CD14-positive monocyte (primary cell): Measurements from ENCODE around the gene SLC18A3. TPM values are rescaled to one million over a fixed set of nuclear protein-coding genes. Genes with fewer than 3 reads are reported as not detected.

ENCODE experiments used
- DNase-seq, 3 donors: peaks; one replicate each; pipeline ENCODE4 v3.0.0-alpha.2; 2011 to 2022
- H2AFZ ChIP-seq: 2 replicates; pipeline ENCODE4 v1.6.0; 2012; ENCODE audit warnings: mild to moderate bottlenecking, low read depth, low read length, inconsistent platforms; ENCODE audit not compliant: insufficient read depth, poor library complexity, severe bottlenecking
- H3K27ac ChIP-seq, 2 donors: 1 replicate in 1 of 2; 2 replicates in 1 of 2; pipeline ENCODE4 v1.5.1; 2012 to 2013; ENCODE audit warnings: low read length in 2 of 2, control low read depth in 1 of 2, inconsistent platforms in 1 of 2, low read depth in 1 of 2, mild to moderate bottlenecking in 1 of 2
- H3K27me3 ChIP-seq, 2 donors: one replicate each; pipeline versions ENCODE4 v1.6.0 to v1.6.1; 2011 to 2013; ENCODE audit warnings: low read length in 2 of 2; ENCODE audit not compliant: control insufficient read depth in 2 of 2, insufficient read depth in 2 of 2
- H3K36me3 ChIP-seq, 2 donors: replicated peaks in 1 of 2; 1 replicate in 1 of 2; 2 replicates in 1 of 2; pipeline versions ENCODE4 v1.5.1 to v1.6.1; 2012 to 2013; ENCODE audit warnings: low read length in 2 of 2, control low read depth in 1 of 2, inconsistent platforms in 1 of 2, mild to moderate bottlenecking in 1 of 2; ENCODE audit not compliant: insufficient read depth in 2 of 2, control insufficient read depth in 1 of 2
- H3K4me1 ChIP-seq, 2 donors: 1 replicate in 1 of 2; 2 replicates in 1 of 2; pipeline versions ENCODE4 v1.5.1 to v1.6.1; 2012 to 2013; ENCODE audit warnings: low read length in 2 of 2, control low read depth in 1 of 2, inconsistent platforms in 1 of 2, mild to moderate bottlenecking in 1 of 2, moderate library complexity in 1 of 2; ENCODE audit not compliant: insufficient read depth in 2 of 2, control insufficient read depth in 1 of 2
- H3K4me2 ChIP-seq: replicated peaks from 2 replicates; pipeline ENCODE3; 2012; ENCODE audit warnings: low read length, moderate library complexity, mild to moderate bottlenecking; ENCODE audit not compliant: poor library complexity, severe bottlenecking; ENCODE audit errors: extremely low read depth
- H3K4me3 ChIP-seq, 3 experiments: fragments of 200-600 bp in 1 of 3; sonication (generic) in 1 of 3; replicated peaks in 1 of 3; 1 replicate in 2 of 3; 2 replicates in 1 of 3; pipeline ENCODE4 v1.5.1; 2011 to 2013; ENCODE audit warnings: low read length in 3 of 3, mild to moderate bottlenecking in 3 of 3, control low read depth in 2 of 3, low read depth in 2 of 3, inconsistent platforms in 1 of 3, moderate library complexity in 1 of 3
- H3K79me2 ChIP-seq: 2 replicates; pipeline ENCODE4 v1.6.0; 2012; ENCODE audit warnings: mild to moderate bottlenecking, control low read depth, inconsistent platforms, low read length, moderate library complexity; ENCODE audit not compliant: insufficient read depth
- H3K9ac ChIP-seq: 2 replicates; pipeline ENCODE4 v1.6.0; 2017; ENCODE audit warnings: low read length, mild to moderate bottlenecking; ENCODE audit not compliant: insufficient read depth, poor library complexity, severe bottlenecking
- H3K9me3 ChIP-seq, 2 donors: replicated peaks in 1 of 2; 1 replicate in 1 of 2; 2 replicates in 1 of 2; pipeline versions ENCODE4 v1.5.1 to v1.6.1; 2012 to 2013; ENCODE audit warnings: low read length in 2 of 2, control low read depth in 1 of 2; ENCODE audit not compliant: control insufficient read depth in 1 of 2, insufficient read depth in 1 of 2
- H4K20me1 ChIP-seq: 2 replicates; pipeline ENCODE4 v1.6.0; 2012; ENCODE audit warnings: mild to moderate bottlenecking, low read length, control low read depth, moderate library complexity; ENCODE audit not compliant: insufficient read depth
- H3K27ac Mint-ChIP-seq, 7 donors: one replicate each; pipeline ENCODE4 v1.8.0; 2020; ENCODE audit warnings: mild to moderate bottlenecking in 7 of 7, mixed read lengths in 7 of 7, moderate library complexity in 6 of 7, inconsistent platforms in 2 of 7
- H3K27me3 Mint-ChIP-seq, 3 donors: one replicate each; pipeline ENCODE4 v1.8.0; 2021 to 2022; ENCODE audit warnings: low read depth in 3 of 3, mild to moderate bottlenecking in 3 of 3, mixed read lengths in 3 of 3, moderate library complexity in 3 of 3, inconsistent platforms in 1 of 3
- H3K36me3 Mint-ChIP-seq, 2 donors: one replicate each; pipeline ENCODE4 v1.8.0; 2020; ENCODE audit warnings: mixed read lengths in 2 of 2, inconsistent platforms in 1 of 2, mild to moderate bottlenecking in 1 of 2
- H3K4me1 Mint-ChIP-seq: one replicate; pipeline ENCODE4 v1.8.0; 2020; ENCODE audit warnings: mild to moderate bottlenecking, mixed read lengths
- H3K4me3 Mint-ChIP-seq, 2 donors: one replicate each; pipeline ENCODE4 v1.8.0; 2020; ENCODE audit warnings: mild to moderate bottlenecking in 2 of 2, mixed read lengths in 2 of 2, moderate library complexity in 1 of 2
- H3K9me3 Mint-ChIP-seq, 7 donors: one replicate each; pipeline ENCODE4 v1.8.0; 2020 to 2022; ENCODE audit warnings: mixed read lengths in 7 of 7, mild to moderate bottlenecking in 6 of 7, moderate library complexity in 6 of 7, inconsistent platforms in 2 of 7
- WGBS: methylation state at CpG from one replicate; pipeline ENCODE4 v1.1.5; 2013; ENCODE audit warnings: missing lambda C conversion rate; ENCODE audit not compliant: insufficient coverage; 5-methylcytosine and 5-hydroxymethylcytosine counted together
- intact Hi-C, 2 donors: fragments of 100-400 bp; cut with micrococcal nuclease; formaldehyde crosslinking; loops; one replicate each; pipeline versions ENCODE4 v1.15.0 to v1.15.1; 2023
- polyA plus RNA-seq, 3 donors: library from polyadenylated mRNA; depleted of rRNA in 1 of 3; unstranded in 2 of 3; stranded (reverse) in 1 of 3; fragments of 300-500 nt in 2 of 3; fragments of >200 nt in 1 of 3; fragmentation: Illumina TruSeq in 2 of 3; gene quantifications; 1 replicate in 2 of 3; 2 replicates in 1 of 3; pipeline ENCODE4 v1.2.3, GENCODE V29; 2012 to 2021
- TF ChIP-seq, protein P1 (sequence below): fragments of 200-600 bp; IDR thresholded peaks from one replicate; pipeline ENCODE4 v1.8.0; 2022; ENCODE audit warnings: antibody characterized with exemption, mild to moderate bottlenecking

Gene SLC18A3
- polyA plus RNA-seq, 3 donors: not detected

DNA sequence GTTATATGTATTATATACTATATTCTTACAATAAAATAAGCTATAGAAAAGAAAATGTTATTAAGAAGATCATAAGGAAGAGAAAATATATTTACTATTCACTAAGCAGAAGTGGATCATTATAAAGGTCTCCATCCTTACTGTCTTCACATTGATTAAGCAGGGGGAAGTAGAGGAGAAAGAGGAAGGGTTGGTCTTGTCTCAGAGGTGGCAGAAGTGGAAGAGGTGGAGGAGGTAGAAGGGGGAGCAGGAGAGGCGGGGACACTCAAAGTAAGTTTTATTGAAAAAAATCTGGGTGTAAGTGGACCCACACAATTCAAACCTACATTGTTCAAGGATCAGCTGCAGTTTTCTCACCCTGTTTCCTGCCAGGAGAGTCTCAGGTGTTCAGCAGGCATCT, 42.3 kb upstream of the SLC18A3 start:
- Histone ChIP-seq H3K9ac (no peak overlapping the region), H3K4me3 (no peak overlapping the region), H3K27ac (no peak overlapping the region), H3K4me2 (no peak overlapping the region), H4K20me1 (no peaks in the 10 kb centered on the region), H3K36me3 (no peaks in the 10 kb centered on the region), H2AFZ (no peak overlapping the region), H3K9me3 (peaks cover 5 to 6% of the 10 kb centered on the region in 2 donors), H3K4me1 (no peaks in the 10 kb centered on the region), H3K79me2 (no peaks in the 10 kb centered on the region), H3K27me3 (no peaks in the 10 kb centered on the region)
- intact Hi-C loops: no loop called here
- no peaks in the 10 kb centered on the region for H3K36me3 Mint-ChIP-seq
- no CpG with 5 or more reads among the region's 1 CpG for WGBS
- no peak for DNase-seq
- no peak overlapping the region for H3K4me3 Mint-ChIP-seq
- peaks cover 4 to 20% (median 12%) of the 10 kb centered on the region in 7 donors for H3K9me3 Mint-ChIP-seq
- H3K27ac Mint-ChIP-seq: no peak overlapping the region
- H3K4me1 Mint-ChIP-seq: no peaks in the 10 kb centered on the region
- peaks cover 9 to 16% (median 10%) of the 10 kb centered on the region in 3 donors for H3K27me3 Mint-ChIP-seq
- TF ChIP-seq, protein P1, sequence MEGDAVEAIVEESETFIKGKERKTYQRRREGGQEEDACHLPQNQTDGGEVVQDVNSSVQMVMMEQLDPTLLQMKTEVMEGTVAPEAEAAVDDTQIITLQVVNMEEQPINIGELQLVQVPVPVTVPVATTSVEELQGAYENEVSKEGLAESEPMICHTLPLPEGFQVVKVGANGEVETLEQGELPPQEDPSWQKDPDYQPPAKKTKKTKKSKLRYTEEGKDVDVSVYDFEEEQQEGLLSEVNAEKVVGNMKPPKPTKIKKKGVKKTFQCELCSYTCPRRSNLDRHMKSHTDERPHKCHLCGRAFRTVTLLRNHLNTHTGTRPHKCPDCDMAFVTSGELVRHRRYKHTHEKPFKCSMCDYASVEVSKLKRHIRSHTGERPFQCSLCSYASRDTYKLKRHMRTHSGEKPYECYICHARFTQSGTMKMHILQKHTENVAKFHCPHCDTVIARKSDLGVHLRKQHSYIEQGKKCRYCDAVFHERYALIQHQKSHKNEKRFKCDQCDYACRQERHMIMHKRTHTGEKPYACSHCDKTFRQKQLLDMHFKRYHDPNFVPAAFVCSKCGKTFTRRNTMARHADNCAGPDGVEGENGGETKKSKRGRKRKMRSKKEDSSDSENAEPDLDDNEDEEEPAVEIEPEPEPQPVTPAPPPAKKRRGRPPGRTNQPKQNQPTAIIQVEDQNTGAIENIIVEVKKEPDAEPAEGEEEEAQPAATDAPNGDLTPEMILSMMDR: no peak

DNA sequence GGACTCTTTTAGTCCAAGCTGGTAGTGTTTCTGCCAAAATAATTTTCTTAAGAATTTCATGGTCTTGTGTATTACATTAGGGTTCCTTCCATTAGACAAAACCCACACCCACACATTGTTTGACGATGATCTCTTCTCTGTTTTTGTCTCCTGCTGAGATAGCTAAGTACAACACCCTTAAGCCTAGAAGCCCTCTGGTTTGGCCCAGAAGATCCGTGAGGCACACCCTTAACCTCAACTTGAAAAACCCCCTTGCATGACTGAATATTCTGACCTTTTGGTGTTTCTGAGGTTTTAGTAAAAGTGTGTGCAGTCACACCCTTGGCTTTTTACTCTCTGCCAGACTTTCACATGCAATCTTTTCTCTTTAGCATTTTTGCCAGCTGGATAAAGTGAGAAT, 41.9 kb upstream of the SLC18A3 start:
- H3K4me3 ChIP-seq: no peak overlapping the region
- no peak overlapping the region for H2AFZ ChIP-seq
- no peaks in the 10 kb centered on the region for H3K27me3 ChIP-seq
- H3K27ac ChIP-seq: no peak overlapping the region
- no peak for DNase-seq
- Mint-ChIP-seq H3K9me3 (peaks cover 4 to 20% (median 12%) of the 10 kb centered on the region in 7 donors), H3K4me3 (no peak overlapping the region), H3K27me3 (peaks cover 7 to 16% (median 10%) of the 10 kb centered on the region in 3 donors), H3K27ac (no peak overlapping the region), H3K36me3 (no peaks in the 10 kb centered on the region), H3K4me1 (no peaks in the 10 kb centered on the region)
- peaks cover 5 to 6% of the 10 kb centered on the region in 2 donors for H3K9me3 ChIP-seq
- no peaks in the 10 kb centered on the region for H3K4me1 ChIP-seq
- H3K36me3 ChIP-seq: no peaks in the 10 kb centered on the region
- TF ChIP-seq, protein P1: no peak
- no peak overlapping the region for H3K9ac ChIP-seq
- no CpG with 5 or more reads among the region's 2 CpGs for WGBS
- no peaks in the 10 kb centered on the region for H4K20me1 ChIP-seq
- H3K79me2 ChIP-seq: no peaks in the 10 kb centered on the region
- no peak overlapping the region for H3K4me2 ChIP-seq
- intact Hi-C loops: no loop called here
